Fibroblast of lung (primary cell): ENCODE data around the gene DYDC1. TPM values are rescaled to one million over a fixed set of nuclear protein-coding genes. Genes with fewer than 3 reads are reported as not detected.

Experiments
- DNase-seq, 2 donors: peaks; one replicate each; pipeline versions ENCODE4 v3.0.0 to v3.0.0-alpha.2; 2010; ENCODE audit warnings: low read depth in 2 of 2
- H2AFZ ChIP-seq: 2 replicates; pipeline ENCODE4 v1.5.1; 2012; ENCODE audit warnings: low read length, control low read depth, inconsistent platforms
- H3K27ac ChIP-seq: 2 replicates; pipeline ENCODE4 v1.5.1; 2011; ENCODE audit warnings: low read length, control low read depth; ENCODE audit not compliant: insufficient read depth
- H3K27me3 ChIP-seq: 2 replicates; pipeline ENCODE4 v1.5.1; 2011; ENCODE audit warnings: mild to moderate bottlenecking, low read length; ENCODE audit not compliant: control insufficient read depth, insufficient read depth
- H3K36me3 ChIP-seq: 2 replicates; pipeline ENCODE4 v1.5.1; 2011; ENCODE audit warnings: low read length; ENCODE audit not compliant: control insufficient read depth, insufficient read depth
- H3K4me1 ChIP-seq: 2 replicates; pipeline ENCODE4 v1.5.1; 2011; ENCODE audit warnings: low read length; ENCODE audit not compliant: control insufficient read depth, insufficient read depth; ENCODE audit errors: extremely low read depth
- H3K4me2 ChIP-seq: 2 replicates; pipeline ENCODE4 v1.5.1; 2011; ENCODE audit warnings: low read length, control low read depth; ENCODE audit not compliant: insufficient read depth; ENCODE audit errors: extremely low read depth
- H3K4me3 ChIP-seq, 4 experiments: fragments of 200-600 bp in 1 of 4; sonication (generic) in 1 of 4; replicated peaks in 1 of 4; 2 replicates each; pipeline ENCODE4 v1.5.1; 2011 to 2016; ENCODE audit warnings: low read length in 4 of 4, low read depth in 3 of 4, mild to moderate bottlenecking in 3 of 4, control low read depth in 2 of 4, inconsistent platforms in 1 of 4, mixed read lengths in 1 of 4; ENCODE audit not compliant: insufficient read depth in 1 of 4; ENCODE audit errors: control extremely low read depth in 1 of 4
- H3K79me2 ChIP-seq: 2 replicates; pipeline ENCODE4 v1.5.1; 2012; ENCODE audit warnings: mild to moderate bottlenecking, low read length, inconsistent platforms; ENCODE audit not compliant: control insufficient read depth, insufficient read depth
- H3K9ac ChIP-seq: 2 replicates; pipeline ENCODE4 v1.5.1; 2011; ENCODE audit warnings: mild to moderate bottlenecking, low read length, control low read depth; ENCODE audit not compliant: insufficient read depth
- H3K9me3 ChIP-seq: 2 replicates; pipeline ENCODE4 v1.5.1; 2012; ENCODE audit warnings: low read depth, low read length; ENCODE audit not compliant: control insufficient read depth, insufficient read depth
- H4K20me1 ChIP-seq: 2 replicates; pipeline ENCODE4 v1.5.1; 2011; ENCODE audit warnings: low read length; ENCODE audit not compliant: control insufficient read depth, insufficient read depth; ENCODE audit errors: extremely low read depth
- EZH2 ChIP-seq: IDR thresholded peaks from 2 replicates; pipeline ENCODE4 v1.5.1; 2012; ENCODE audit warnings: low read length, control low read depth, mild to moderate bottlenecking; ENCODE audit errors: missing control alignments
- polyA plus RNA-seq, 2 donors: library from polyadenylated mRNA; depleted of rRNA in 1 of 2; stranded (reverse) in 1 of 2; unstranded in 1 of 2; fragments of >200 nt; gene quantifications; 2 replicates each; pipeline ENCODE4 v1.2.1, GENCODE V29; 2011 to 2012; ENCODE audit warnings: missing spikeins in 1 of 2
- total RNA-seq: library from RNA; depleted of rRNA; stranded (reverse); fragments of >200 nt; gene quantifications from 2 replicates; pipeline ENCODE4 v1.2.1, GENCODE V29; 2014
- TF ChIP-seq, protein P1 (sequence below), 2 donors: IDR thresholded peaks in 1 of 2; conservative IDR thresholded peaks in 1 of 2; 1 replicate in 1 of 2; 2 replicates in 1 of 2; pipeline ENCODE4 v1.5.1; 2011 to 2012; ENCODE audit warnings: low read length in 2 of 2, control low read depth in 1 of 2, inconsistent platforms in 1 of 2, low read depth in 1 of 2, mild to moderate bottlenecking in 1 of 2

The DYDC1 gene
- total and polyA plus RNA-seq, 2 donors (not counting 1 experiment from before 2014, with no cell fraction given), result not detected

DNA sequence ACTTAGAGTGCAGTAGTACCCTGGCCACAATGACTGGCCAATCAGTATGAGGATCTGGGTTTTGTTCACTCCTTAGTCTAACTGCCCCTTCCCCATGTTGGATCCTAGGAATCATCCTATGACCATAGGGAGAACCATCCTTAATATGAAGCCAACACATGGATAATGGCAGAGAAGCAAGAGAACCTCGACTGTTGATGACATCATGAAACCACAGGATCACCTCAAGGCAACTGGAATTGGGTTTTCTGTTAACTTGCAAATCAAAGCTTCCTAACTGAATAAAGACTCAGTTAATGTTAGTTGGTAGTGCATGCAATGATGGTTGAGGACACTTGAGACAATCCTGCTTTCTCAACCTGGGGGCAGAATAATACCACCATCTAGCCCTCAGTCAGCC, 48.5 kb upstream of the DYDC1 start:
- Histone ChIP-seq H3K4me3 (no peak overlapping the region), H3K9ac (no peak overlapping the region), H3K36me3 (no peaks in the 10 kb centered on the region), H3K27ac (no peak overlapping the region), H3K4me2 (no peak overlapping the region), H3K79me2 (no peaks in the 10 kb centered on the region), H3K4me1 (no peaks in the 10 kb centered on the region), H4K20me1 (no peaks in the 10 kb centered on the region), H3K9me3 (no peaks in the 10 kb centered on the region), H2AFZ (no peak overlapping the region), H3K27me3 (peaks cover 16% of the 10 kb centered on the region)
- TF ChIP-seq EZH2, result no peak
- TF ChIP-seq, protein P1, sequence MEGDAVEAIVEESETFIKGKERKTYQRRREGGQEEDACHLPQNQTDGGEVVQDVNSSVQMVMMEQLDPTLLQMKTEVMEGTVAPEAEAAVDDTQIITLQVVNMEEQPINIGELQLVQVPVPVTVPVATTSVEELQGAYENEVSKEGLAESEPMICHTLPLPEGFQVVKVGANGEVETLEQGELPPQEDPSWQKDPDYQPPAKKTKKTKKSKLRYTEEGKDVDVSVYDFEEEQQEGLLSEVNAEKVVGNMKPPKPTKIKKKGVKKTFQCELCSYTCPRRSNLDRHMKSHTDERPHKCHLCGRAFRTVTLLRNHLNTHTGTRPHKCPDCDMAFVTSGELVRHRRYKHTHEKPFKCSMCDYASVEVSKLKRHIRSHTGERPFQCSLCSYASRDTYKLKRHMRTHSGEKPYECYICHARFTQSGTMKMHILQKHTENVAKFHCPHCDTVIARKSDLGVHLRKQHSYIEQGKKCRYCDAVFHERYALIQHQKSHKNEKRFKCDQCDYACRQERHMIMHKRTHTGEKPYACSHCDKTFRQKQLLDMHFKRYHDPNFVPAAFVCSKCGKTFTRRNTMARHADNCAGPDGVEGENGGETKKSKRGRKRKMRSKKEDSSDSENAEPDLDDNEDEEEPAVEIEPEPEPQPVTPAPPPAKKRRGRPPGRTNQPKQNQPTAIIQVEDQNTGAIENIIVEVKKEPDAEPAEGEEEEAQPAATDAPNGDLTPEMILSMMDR (conservative IDR thresholded peaks at IDR 0.05 in 1 of 2, IDR thresholded peaks at IDR 0.05 in 1 of 2; ENCODE audit: low read depth in 1 of 2, low read length in 2 of 2), result no peak
- no peak for DNase-seq

DNA sequence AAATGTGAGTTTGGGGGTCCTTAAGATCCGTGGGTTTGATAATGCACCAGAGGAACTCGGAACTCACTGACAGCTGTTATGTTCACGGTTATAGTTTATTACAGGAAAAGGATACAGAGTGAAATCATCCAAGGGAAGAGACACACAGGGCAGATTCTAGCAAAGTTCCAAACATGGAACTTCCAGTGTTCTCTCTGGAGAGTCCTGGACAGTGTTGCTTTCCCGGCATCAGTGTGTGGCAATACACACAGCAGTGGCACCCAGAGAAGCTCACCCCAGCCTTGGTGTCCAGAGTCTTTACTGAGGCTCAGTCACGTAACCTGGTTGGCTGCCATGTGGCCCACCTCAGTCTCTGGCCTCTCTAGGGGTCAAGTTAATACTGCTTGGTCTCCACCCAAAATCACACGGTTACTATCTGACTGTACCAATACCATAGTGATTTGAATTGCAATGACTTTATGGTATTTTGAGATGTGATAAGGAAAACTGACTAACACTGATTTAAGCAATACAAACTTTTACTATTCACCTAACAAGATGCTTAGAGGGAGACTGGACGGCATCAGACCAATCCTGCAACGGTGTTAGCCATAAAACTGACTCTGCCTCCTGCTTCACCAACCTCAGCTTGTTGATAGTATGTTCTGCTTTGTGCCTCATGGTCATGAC, 43.7 kb upstream of the DYDC1 start:
- Histone ChIP-seq H3K27ac (no peak overlapping the region), H3K9me3 (no peaks in the 10 kb centered on the region), H3K4me2 (no peak overlapping the region), H3K4me1 (no peaks in the 10 kb centered on the region), H4K20me1 (no peaks in the 10 kb centered on the region), H3K4me3 (no peak overlapping the region), H3K79me2 (no peaks in the 10 kb centered on the region), H2AFZ (no peak overlapping the region), H3K36me3 (no peaks in the 10 kb centered on the region), H3K9ac (no peak overlapping the region), H3K27me3 (no peaks in the 10 kb centered on the region)
- TF ChIP-seq EZH2, result no peak
- TF ChIP-seq, protein P1 (conservative IDR thresholded peaks at IDR 0.05 in 1 of 2, IDR thresholded peaks at IDR 0.05 in 1 of 2; ENCODE audit: low read depth in 1 of 2, low read length in 2 of 2), result no peak
- DNase-seq, result no peak

DNA sequence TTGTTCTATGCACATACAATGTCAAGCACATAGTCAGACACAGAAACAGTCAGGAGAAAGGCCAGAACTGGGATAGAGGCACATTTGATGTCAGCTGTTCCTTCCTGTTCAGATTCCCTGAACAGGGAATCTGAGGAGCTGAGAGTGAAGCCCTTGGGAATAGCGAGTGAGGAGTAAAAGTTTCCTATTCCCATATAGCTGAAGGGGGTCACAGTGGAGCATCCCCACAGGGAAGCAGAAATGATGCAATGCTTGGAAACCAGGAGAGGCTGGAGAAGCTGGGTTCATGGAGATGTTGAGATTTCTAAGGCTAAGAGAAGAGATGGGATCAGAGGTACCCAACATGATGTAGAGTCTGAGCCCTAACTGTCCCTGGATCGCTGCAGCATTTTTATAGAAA, 40.5 kb upstream of the DYDC1 start:
- no peaks in the 10 kb centered on the region for H3K36me3 ChIP-seq
- no peaks in the 10 kb centered on the region for H3K27me3 ChIP-seq
- no peak for TF ChIP-seq EZH2
- TF ChIP-seq, protein P1 (conservative IDR thresholded peaks at IDR 0.05 in 1 of 2, IDR thresholded peaks at IDR 0.05 in 1 of 2; ENCODE audit: low read depth in 1 of 2, low read length in 2 of 2), result no peak
- no peak overlapping the region for H2AFZ ChIP-seq
- H3K27ac ChIP-seq, result no peak overlapping the region
- H3K4me3 ChIP-seq, result no peak overlapping the region
- no peaks in the 10 kb centered on the region for H4K20me1 ChIP-seq
- no peaks in the 10 kb centered on the region for H3K79me2 ChIP-seq
- H3K4me1 ChIP-seq, result no peaks in the 10 kb centered on the region
- no peak for DNase-seq
- no peak overlapping the region for H3K9ac ChIP-seq
- no peaks in the 10 kb centered on the region for H3K9me3 ChIP-seq
- H3K4me2 ChIP-seq, result no peak overlapping the region
